GM12878 (cell line): Measurements from ENCODE around the gene PPP1R18.

Experiments
- BCL11A ChIP-seq: IDR thresholded peaks from 2 replicates; pipeline ENCODE4 v1.6.1; 2011; ENCODE audit warnings: low read depth, low read length
- EP300 ChIP-seq, 2 experiments: fragments of 150-350 bp in 1 of 2; IDR thresholded peaks; 2 replicates each; pipeline ENCODE4 v1.6.1; 2011 to 2012; ENCODE audit warnings: low read depth in 2 of 2, low read length in 2 of 2, borderline replicate concordance in 1 of 2, improper control_type of control experiment in 1 of 2, inconsistent platforms in 1 of 2; ENCODE audit not compliant: control insufficient read depth in 1 of 2
- EZH2 ChIP-seq: IDR thresholded peaks from 2 replicates; pipeline ENCODE4 v1.6.1; 2012; ENCODE audit warnings: low read depth, mild to moderate bottlenecking, control low read depth, inconsistent platforms, low read length, borderline replicate concordance; ENCODE audit not compliant: control insufficient read depth
- FOXM1 ChIP-seq: IDR thresholded peaks from 2 replicates; pipeline ENCODE4 v1.6.1; 2012; ENCODE audit warnings: low read depth, mild to moderate bottlenecking, inconsistent platforms, low read length, moderate library complexity
- HDAC6 ChIP-seq: fragments of 200-600 bp; sonication (generic); IDR thresholded peaks from one replicate; pipeline ENCODE4 v1.8.0; 2017; ENCODE audit warnings: antibody characterized with exemption; ENCODE audit not compliant: unreplicated experiment
- POLR2A ChIP-seq: IDR thresholded peaks from 2 replicates; pipeline ENCODE4 v1.6.1; 2011; ENCODE audit warnings: low read depth, mild to moderate bottlenecking, low read length
- STAT3 ChIP-seq: IDR thresholded peaks from 2 replicates; pipeline ENCODE4 v1.6.1; 2011; ENCODE audit warnings: low read depth, low read length, improper control_type of control experiment
- TF ChIP-seq, protein P1 (sequence below), 3 experiments: IDR thresholded peaks in 2 of 3; conservative IDR thresholded peaks in 1 of 3; 2 replicates each; pipeline ENCODE4 v1.5.1; 2011; ENCODE audit warnings: low read depth in 3 of 3, low read length in 3 of 3, mild to moderate bottlenecking in 3 of 3, control low read depth in 2 of 3, moderate library complexity in 2 of 3, inconsistent platforms in 1 of 3, mixed read lengths in 1 of 3; ENCODE audit not compliant: control insufficient read depth in 2 of 3, insufficient read depth in 1 of 3; ENCODE audit errors: extremely low read depth in 1 of 3
- TF ChIP-seq, protein P2 (sequence below): IDR thresholded peaks from 2 replicates; pipeline ENCODE4 v1.6.1; 2011; ENCODE audit warnings: low read depth, low read length, improper control_type of control experiment, borderline replicate concordance

DNA sequence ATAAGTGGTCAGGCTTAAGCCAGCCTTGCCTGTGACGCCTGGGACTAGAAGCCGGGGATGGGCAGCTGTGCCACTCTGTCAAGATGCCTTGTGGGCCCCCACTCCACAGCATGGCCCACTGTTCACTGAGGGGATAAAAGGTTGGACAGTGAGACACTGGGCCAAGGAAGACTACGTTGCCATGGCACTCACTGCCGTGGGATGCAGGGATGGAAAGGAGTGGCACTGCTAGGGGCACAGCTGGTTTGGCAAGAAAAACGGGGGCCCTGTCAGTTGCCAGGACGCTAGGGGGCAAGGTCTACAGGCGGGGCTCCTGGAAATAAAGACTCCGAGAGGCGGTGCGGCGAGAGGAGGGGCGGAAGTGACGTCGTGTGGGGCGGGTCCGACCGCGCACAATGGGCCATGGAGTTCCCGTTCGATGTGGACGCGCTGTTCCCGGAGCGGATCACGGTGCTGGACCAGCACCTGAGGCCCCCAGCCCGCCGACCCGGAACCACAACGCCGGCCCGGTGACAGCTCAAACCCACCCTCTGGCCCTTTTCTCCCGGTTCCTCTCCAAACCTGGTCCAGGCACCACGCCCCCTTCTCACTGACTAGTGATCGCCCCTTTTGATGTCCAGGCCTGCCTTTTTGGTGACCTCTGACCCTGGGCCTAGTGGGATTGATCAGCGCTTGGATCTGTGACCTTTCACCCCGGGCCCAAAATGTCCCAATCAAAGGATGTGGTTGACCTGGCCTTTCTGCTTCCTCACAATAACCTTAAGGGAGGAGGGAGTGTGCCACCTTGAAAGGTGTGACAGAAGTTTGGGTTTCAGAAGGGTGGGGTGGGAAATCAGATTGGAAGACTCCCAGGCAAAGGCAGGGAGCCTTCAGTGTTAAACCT lies 59.7 kb downstream of the PPP1R18 start, which contains the start of gene ATAT1:
- no peak for TF ChIP-seq EP300 (IDR thresholded peaks at IDR 0.05; ENCODE audit: borderline replicate concordance in 1 of 2, control insufficient read depth in 1 of 2, low read depth in 2 of 2, low read length in 2 of 2)
- TF ChIP-seq, protein P1, sequence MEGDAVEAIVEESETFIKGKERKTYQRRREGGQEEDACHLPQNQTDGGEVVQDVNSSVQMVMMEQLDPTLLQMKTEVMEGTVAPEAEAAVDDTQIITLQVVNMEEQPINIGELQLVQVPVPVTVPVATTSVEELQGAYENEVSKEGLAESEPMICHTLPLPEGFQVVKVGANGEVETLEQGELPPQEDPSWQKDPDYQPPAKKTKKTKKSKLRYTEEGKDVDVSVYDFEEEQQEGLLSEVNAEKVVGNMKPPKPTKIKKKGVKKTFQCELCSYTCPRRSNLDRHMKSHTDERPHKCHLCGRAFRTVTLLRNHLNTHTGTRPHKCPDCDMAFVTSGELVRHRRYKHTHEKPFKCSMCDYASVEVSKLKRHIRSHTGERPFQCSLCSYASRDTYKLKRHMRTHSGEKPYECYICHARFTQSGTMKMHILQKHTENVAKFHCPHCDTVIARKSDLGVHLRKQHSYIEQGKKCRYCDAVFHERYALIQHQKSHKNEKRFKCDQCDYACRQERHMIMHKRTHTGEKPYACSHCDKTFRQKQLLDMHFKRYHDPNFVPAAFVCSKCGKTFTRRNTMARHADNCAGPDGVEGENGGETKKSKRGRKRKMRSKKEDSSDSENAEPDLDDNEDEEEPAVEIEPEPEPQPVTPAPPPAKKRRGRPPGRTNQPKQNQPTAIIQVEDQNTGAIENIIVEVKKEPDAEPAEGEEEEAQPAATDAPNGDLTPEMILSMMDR (IDR thresholded peaks at IDR 0.05 in 2 of 3, conservative IDR thresholded peaks at IDR 0.05 in 1 of 3; ENCODE audit: control insufficient read depth in 2 of 3, extremely low read depth in 1 of 3, insufficient read depth in 1 of 3, low read depth in 3 of 3, low read length in 3 of 3), result peak; percentile 44 to 52 (median 46); a peak in 5 of 6 replicates
- no peak for TF ChIP-seq BCL11A
- TF ChIP-seq FOXM1, result no peak
- TF ChIP-seq EZH2, result no peak
- peak; percentile 97 for TF ChIP-seq POLR2A
- no peak for TF ChIP-seq STAT3
- TF ChIP-seq, protein P2, sequence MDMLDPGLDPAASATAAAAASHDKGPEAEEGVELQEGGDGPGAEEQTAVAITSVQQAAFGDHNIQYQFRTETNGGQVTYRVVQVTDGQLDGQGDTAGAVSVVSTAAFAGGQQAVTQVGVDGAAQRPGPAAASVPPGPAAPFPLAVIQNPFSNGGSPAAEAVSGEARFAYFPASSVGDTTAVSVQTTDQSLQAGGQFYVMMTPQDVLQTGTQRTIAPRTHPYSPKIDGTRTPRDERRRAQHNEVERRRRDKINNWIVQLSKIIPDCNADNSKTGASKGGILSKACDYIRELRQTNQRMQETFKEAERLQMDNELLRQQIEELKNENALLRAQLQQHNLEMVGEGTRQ, result no peak
- TF ChIP-seq HDAC6, result no peak
